Trophoblast cell (in vitro differentiated cells and primary cell): Measurements from ENCODE around the gene FOXK1.
A peak's percentile ranks its signal among the peaks of the same experiment; 100 is the strongest.

Experiments
- DNase-seq, 2 donors: peaks; one replicate each; pipeline ENCODE4 v3.0.0-alpha.2; 2016
- H2AFZ ChIP-seq: 2 replicates; pipeline ENCODE4 v1.6.1; 2013; ENCODE audit warnings: low read length, moderate library complexity, mild to moderate bottlenecking; ENCODE audit not compliant: insufficient read depth, poor library complexity
- H2AK5ac ChIP-seq: 2 replicates; pipeline ENCODE4 v1.6.1; 2013; ENCODE audit warnings: mild to moderate bottlenecking, low read length
- H2BK120ac ChIP-seq: 2 replicates; pipeline ENCODE4 v1.6.1; 2013; ENCODE audit warnings: low read length, mild to moderate bottlenecking, moderate library complexity; ENCODE audit not compliant: insufficient read depth, poor library complexity
- H2BK12ac ChIP-seq: 2 replicates; pipeline ENCODE4 v1.6.1; 2013; ENCODE audit warnings: mild to moderate bottlenecking, low read length, moderate library complexity
- H2BK5ac ChIP-seq: 2 replicates; pipeline ENCODE4 v1.6.1; 2013; ENCODE audit warnings: low read length, low read depth, moderate library complexity, mild to moderate bottlenecking; ENCODE audit not compliant: poor library complexity
- H3K14ac ChIP-seq: 2 replicates; pipeline ENCODE4 v1.6.1; 2013; ENCODE audit warnings: mild to moderate bottlenecking, low read length
- H3K18ac ChIP-seq: 2 replicates; pipeline ENCODE4 v1.6.1; 2013; ENCODE audit warnings: mild to moderate bottlenecking, low read length
- H3K23ac ChIP-seq: 2 replicates; pipeline ENCODE4 v1.6.1; 2013; ENCODE audit warnings: low read length
- H3K27ac ChIP-seq: 2 replicates; pipeline ENCODE4 v1.5.1; 2013; ENCODE audit warnings: low read depth, mild to moderate bottlenecking, inconsistent platforms, low read length, moderate library complexity
- H3K27me3 ChIP-seq: 2 replicates; pipeline ENCODE4 v1.6.1; 2013; ENCODE audit warnings: inconsistent platforms, mild to moderate bottlenecking, low read length, moderate library complexity; ENCODE audit not compliant: insufficient read depth
- H3K36me3 ChIP-seq, 2 experiments: 1 replicate in 1 of 2; 2 replicates in 1 of 2; pipeline ENCODE4 v1.6.1; 2013; ENCODE audit warnings: low read length in 2 of 2, mild to moderate bottlenecking in 2 of 2, moderate library complexity in 1 of 2; ENCODE audit not compliant: insufficient read depth in 2 of 2, control insufficient read depth in 1 of 2
- H3K4ac ChIP-seq: 2 replicates; pipeline ENCODE4 v1.6.1; 2013; ENCODE audit warnings: low read depth, mild to moderate bottlenecking, low read length, moderate library complexity
- H3K4me1 ChIP-seq, 2 experiments: 1 replicate in 1 of 2; 2 replicates in 1 of 2; pipeline ENCODE4 v1.6.1; 2013; ENCODE audit warnings: low read length in 2 of 2, mild to moderate bottlenecking in 2 of 2, moderate library complexity in 1 of 2; ENCODE audit not compliant: insufficient read depth in 2 of 2, control insufficient read depth in 1 of 2
- H3K4me2 ChIP-seq: 2 replicates; pipeline ENCODE4 v1.6.1; 2013; ENCODE audit warnings: inconsistent platforms, mild to moderate bottlenecking, low read length, moderate library complexity
- H3K4me3 ChIP-seq: 2 replicates; pipeline ENCODE4 v1.5.1; 2013; ENCODE audit warnings: mild to moderate bottlenecking, low read depth, low read length, inconsistent platforms
- H3K79me1 ChIP-seq: one replicate; pipeline ENCODE4 v1.6.1; 2013; ENCODE audit warnings: low read length
- H3K79me2 ChIP-seq: 2 replicates; pipeline ENCODE4 v1.6.1; 2013; ENCODE audit warnings: low read length, mild to moderate bottlenecking; ENCODE audit not compliant: control insufficient read depth, insufficient read depth, poor library complexity
- H3K9ac ChIP-seq: 2 replicates; pipeline ENCODE4 v1.6.1; 2013; ENCODE audit warnings: mild to moderate bottlenecking, low read length
- H3K9me3 ChIP-seq: 2 replicates; pipeline ENCODE4 v1.6.1; 2013; ENCODE audit warnings: low read depth, mild to moderate bottlenecking, control low read depth, inconsistent platforms, low read length; ENCODE audit not compliant: insufficient read depth
- H4K12ac ChIP-seq: 2 replicates; pipeline ENCODE4 v1.6.1; 2013; ENCODE audit warnings: low read depth, mild to moderate bottlenecking, low read length, moderate library complexity
- H4K8ac ChIP-seq: 2 replicates; pipeline ENCODE4 v1.6.1; 2013; ENCODE audit warnings: low read depth, mild to moderate bottlenecking, low read length, moderate library complexity
- H4K91ac ChIP-seq: one replicate; pipeline ENCODE4 v1.6.1; 2013; ENCODE audit warnings: low read depth, mild to moderate bottlenecking, low read length, moderate library complexity
- WGBS: extraction: QIAGEN DNeasy Blood & Tissue Kit; methylation state at CpG from one replicate; pipeline ENCODE4 v1.1.7; 2013; ENCODE audit warnings: missing lambda C conversion rate; ENCODE audit not compliant: insufficient read length, insufficient coverage; ENCODE audit errors: extremely low coverage; 5-methylcytosine and 5-hydroxymethylcytosine counted together

The FOXK1 gene

GRCh38 chr7:4747013-4747412, 64.9 kb downstream of the FOXK1 start:
- Histone ChIP-seq H3K18ac (peak overlapping the region; percentile 21), H4K8ac (no peak overlapping the region), H3K27me3 (no peaks in the 10 kb centered on the region), H2BK5ac (no peak overlapping the region), H3K4me3 (no peak overlapping the region), H3K14ac (no peak overlapping the region), H3K9ac (no peak overlapping the region), H4K12ac (no peak overlapping the region), H3K4me2 (no peak overlapping the region), H2AK5ac (no peak overlapping the region), H3K4ac (no peak overlapping the region), H3K79me2 (peaks cover 2% of the 10 kb centered on the region), H3K36me3 (peaks cover 21% of the 10 kb centered on the region in 2 experiments), H2BK12ac (no peak overlapping the region), H2BK120ac (no peak overlapping the region), H2AFZ (no peak overlapping the region), H3K23ac (no peak overlapping the region), H3K4me1 (peaks cover 5% of the 10 kb centered on the region in 2 experiments), H3K79me1 (peaks cover 8% of the 10 kb centered on the region), H3K9me3 (no peaks in the 10 kb centered on the region), H4K91ac (peak overlapping the region; percentile 36), H3K27ac (no peak overlapping the region)
- no CpG with 5 or more reads among the region's 22 CpGs for WGBS
- no peak for DNase-seq

GRCh38 chr7:4747746-4748145, 65.7 kb downstream of the FOXK1 start:
- Histone ChIP-seq H3K4me1 (peaks cover 5% of the 10 kb centered on the region in 2 experiments), H2AFZ (no peak overlapping the region), H3K27me3 (no peaks in the 10 kb centered on the region), H3K79me1 (peaks cover 8% of the 10 kb centered on the region), H3K4me3 (no peak overlapping the region), H3K36me3 (peaks cover 19 to 20% of the 10 kb centered on the region in 2 experiments), H3K23ac (no peak overlapping the region), H4K12ac (no peak overlapping the region), H3K9me3 (no peaks in the 10 kb centered on the region), H3K27ac (no peak overlapping the region), H4K91ac (no peak overlapping the region), H3K4me2 (no peak overlapping the region), H4K8ac (no peak overlapping the region), H2BK5ac (no peak overlapping the region), H3K4ac (no peak overlapping the region), H3K79me2 (peaks cover 2% of the 10 kb centered on the region), H3K9ac (no peak overlapping the region), H3K14ac (no peak overlapping the region), H3K18ac (no peak overlapping the region), H2BK12ac (no peak overlapping the region), H2BK120ac (no peak overlapping the region), H2AK5ac (no peak overlapping the region)
- DNase-seq = no peak
- WGBS = no CpG with 5 or more reads among the region's 11 CpGs

GRCh38 chr7:4748231-4748681, 66.2 kb downstream of the FOXK1 start:
- peaks cover 5% of the 10 kb centered on the region in 2 experiments for H3K4me1 ChIP-seq
- no peak overlapping the region for H3K4me3 ChIP-seq
- H3K4me2 ChIP-seq = no peak overlapping the region
- H3K36me3 ChIP-seq = peaks cover 17 to 22% of the 10 kb centered on the region in 2 experiments
- H2AFZ ChIP-seq = no peak overlapping the region
- no peak for DNase-seq
- H4K8ac ChIP-seq = no peak overlapping the region
- no peak overlapping the region for H3K14ac ChIP-seq
- no peak overlapping the region for H3K23ac ChIP-seq
- no peak overlapping the region for H4K91ac ChIP-seq
- no peak overlapping the region for H3K9ac ChIP-seq
- no peak overlapping the region for H3K4ac ChIP-seq
- no CpG with 5 or more reads among the region's 10 CpGs for WGBS
- H3K18ac ChIP-seq = no peak overlapping the region
- H3K27ac ChIP-seq = no peak overlapping the region
- peaks cover 2% of the 10 kb centered on the region for H3K79me2 ChIP-seq
- no peak overlapping the region for H2BK12ac ChIP-seq
- no peak overlapping the region for H2BK5ac ChIP-seq
- H3K79me1 ChIP-seq = peaks cover 8% of the 10 kb centered on the region
- no peak overlapping the region for H2BK120ac ChIP-seq
- no peaks in the 10 kb centered on the region for H3K9me3 ChIP-seq
- no peaks in the 10 kb centered on the region for H3K27me3 ChIP-seq
- H4K12ac ChIP-seq = no peak overlapping the region
- H2AK5ac ChIP-seq = no peak overlapping the region

GRCh38 chr7:4749363-4749762, 67.3 kb downstream of the FOXK1 start:
- H3K27me3 ChIP-seq = no peaks in the 10 kb centered on the region
- no peak overlapping the region for H3K27ac ChIP-seq
- H3K4ac ChIP-seq = no peak overlapping the region
- H2BK12ac ChIP-seq = no peak overlapping the region
- H3K9me3 ChIP-seq = no peaks in the 10 kb centered on the region
- H3K36me3 ChIP-seq = peaks cover 22 to 27% of the 10 kb centered on the region in 2 experiments
- peaks cover 2% of the 10 kb centered on the region for H3K79me2 ChIP-seq
- no peak overlapping the region for H2AK5ac ChIP-seq
- H3K4me3 ChIP-seq = no peak overlapping the region
- no peak overlapping the region for H2AFZ ChIP-seq
- no peak overlapping the region for H4K8ac ChIP-seq
- no peak overlapping the region for H3K18ac ChIP-seq
- peaks cover 3% of the 10 kb centered on the region in 2 experiments for H3K4me1 ChIP-seq
- H2BK120ac ChIP-seq = no peak overlapping the region
- H2BK5ac ChIP-seq = no peak overlapping the region
- H3K14ac ChIP-seq = no peak overlapping the region
- H3K9ac ChIP-seq = no peak overlapping the region
- no peak overlapping the region for H3K23ac ChIP-seq
- peaks cover 5% of the 10 kb centered on the region for H3K79me1 ChIP-seq
- no CpG with 5 or more reads among the region's 14 CpGs for WGBS
- no peak overlapping the region for H4K91ac ChIP-seq
- DNase-seq = no peak
- H4K12ac ChIP-seq = no peak overlapping the region
- H3K4me2 ChIP-seq = no peak overlapping the region
